Measurements from ENCODE around the gene SCUBE3.

Gene SCUBE3

DNA sequence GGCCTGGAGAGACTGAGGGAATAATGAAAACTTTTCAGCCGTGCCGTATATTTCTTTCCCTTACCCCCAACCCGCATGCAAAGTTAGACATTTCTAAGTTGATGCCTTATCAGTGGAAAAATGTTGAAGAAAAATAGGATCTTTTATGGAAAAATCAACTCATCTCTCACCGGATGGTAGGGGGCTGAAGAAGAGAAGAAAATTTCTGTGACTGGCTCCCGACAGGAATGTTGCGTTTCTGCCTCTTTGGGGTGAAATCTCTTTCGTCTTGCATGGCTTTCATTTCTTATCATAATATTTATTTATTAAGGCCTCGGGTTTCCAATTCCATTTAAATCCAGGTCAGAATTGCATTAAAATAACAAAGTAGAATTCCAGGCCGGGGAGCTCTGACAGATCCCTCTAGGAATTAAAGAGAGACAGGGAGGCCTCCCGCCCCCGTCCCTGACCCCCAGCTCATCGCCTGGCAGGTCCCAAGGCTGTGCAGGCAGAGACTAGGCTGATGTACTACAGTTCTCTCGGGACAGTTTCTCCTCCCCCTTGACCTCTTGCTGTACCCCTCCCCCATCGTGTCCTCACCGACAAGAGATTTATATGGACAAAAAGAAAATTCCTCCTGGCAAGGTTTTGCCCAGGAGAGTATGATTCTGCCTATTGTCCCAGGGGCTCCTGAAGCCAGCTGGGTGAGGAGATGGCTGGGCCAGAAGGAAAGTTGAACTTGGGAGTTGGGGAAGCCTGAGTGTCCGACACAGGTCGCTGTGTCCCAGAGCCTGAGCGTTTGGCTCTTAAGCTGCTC lies 1.3 kb downstream of the SCUBE3 start:
- Histone ChIP-seq H3K27me3 (ENCODE audit: control insufficient read depth, insufficient read depth, low read length) (peaks cover 83% of the 10 kb centered on the region), H3K9ac (ENCODE audit: low read length) (peak overlapping the region; percentile 16), H3K27ac (ENCODE audit: low read length) (no peak overlapping the region), H3K9me3 (ENCODE audit: control insufficient read depth, low read depth, low read length) (no peaks in the 10 kb centered on the region), H3K4me3 (ENCODE audit: low read length) (peak overlapping the region; percentile 73), H3K4me1 (ENCODE audit: control insufficient read depth, low read depth, low read length) (peaks cover 37% of the 10 kb centered on the region), H3K36me3 (ENCODE audit: control insufficient read depth, low read depth, low read length) (no peaks in the 10 kb centered on the region)

DNA sequence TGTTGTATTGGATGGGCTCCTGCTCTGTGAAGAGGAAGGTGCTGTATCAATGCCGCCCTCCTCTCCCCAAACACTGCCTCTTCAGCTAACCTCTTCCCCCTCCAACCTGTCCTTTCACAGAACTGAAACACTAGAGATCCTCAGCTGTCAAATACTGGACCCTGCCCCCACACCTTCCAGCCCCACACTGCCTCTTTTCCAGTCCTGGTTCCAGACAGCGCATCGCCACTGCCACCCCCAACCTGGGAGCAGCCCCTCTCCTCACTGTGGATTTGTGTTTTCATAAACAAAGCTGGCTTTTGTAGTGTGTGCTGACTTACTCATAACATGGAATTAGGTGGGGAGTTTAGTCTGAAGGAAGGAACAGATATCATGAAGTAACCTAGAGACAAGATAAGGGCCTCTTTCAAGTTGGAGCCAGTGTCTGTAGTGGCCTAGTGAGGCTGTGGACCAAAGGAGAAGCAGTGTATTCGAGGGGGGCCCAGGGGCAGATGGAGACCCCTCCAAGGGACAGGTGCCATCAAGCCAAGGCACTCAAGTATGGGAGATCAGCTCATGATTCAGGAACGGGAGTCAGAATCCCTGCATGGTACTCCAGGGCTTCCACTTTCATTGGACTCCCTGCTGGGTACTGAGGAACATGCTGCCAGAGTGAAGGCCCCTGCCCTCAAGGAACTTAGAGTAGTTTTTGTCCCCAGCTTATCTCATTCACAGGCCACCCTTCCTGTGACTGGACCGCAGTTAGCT lies 2.1 kb downstream of the SCUBE3 start:
- Histone ChIP-seq H3K36me3 (ENCODE audit: control insufficient read depth, low read depth, low read length) (no peaks in the 10 kb centered on the region), H3K27me3 (ENCODE audit: control insufficient read depth, insufficient read depth, low read length) (peaks cover 86% of the 10 kb centered on the region), H3K4me1 (ENCODE audit: control insufficient read depth, low read depth, low read length) (peaks cover 37% of the 10 kb centered on the region), H3K9ac (ENCODE audit: low read length) (no peak overlapping the region), H3K9me3 (ENCODE audit: control insufficient read depth, low read depth, low read length) (no peaks in the 10 kb centered on the region), H3K27ac (ENCODE audit: low read length) (no peak overlapping the region), H3K4me3 (ENCODE audit: low read length) (peak overlapping the region; percentile 73)

DNA sequence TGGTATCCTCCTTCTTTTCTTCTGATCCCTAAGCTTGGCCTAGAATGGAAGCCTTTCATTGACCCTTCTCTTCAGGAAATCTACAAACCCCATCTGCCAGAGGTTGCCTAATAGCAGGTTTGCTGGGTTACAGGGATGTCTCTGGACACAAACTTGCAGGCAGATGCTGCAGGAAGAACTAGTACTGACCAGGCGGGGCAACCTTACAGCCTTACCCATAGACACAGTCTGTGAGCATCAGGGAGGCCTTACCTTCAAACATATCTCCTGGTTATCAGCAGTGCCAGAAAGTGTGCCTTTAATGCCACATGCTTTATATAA lies 2.6 kb downstream of the SCUBE3 start:
- H3K36me3 ChIP-seq (ENCODE audit: control insufficient read depth, low read depth, low read length), result no peaks in the 10 kb centered on the region
- H3K9ac ChIP-seq (ENCODE audit: low read length), result no peak overlapping the region
- H3K27ac ChIP-seq (ENCODE audit: low read length), result no peak overlapping the region
- H3K4me1 ChIP-seq (ENCODE audit: control insufficient read depth, low read depth, low read length), result peaks cover 37% of the 10 kb centered on the region
- no peaks in the 10 kb centered on the region for H3K9me3 ChIP-seq (ENCODE audit: control insufficient read depth, low read depth, low read length)
- no peak overlapping the region for H3K4me3 ChIP-seq (ENCODE audit: low read length)
- H3K27me3 ChIP-seq (ENCODE audit: control insufficient read depth, insufficient read depth, low read length), result peaks cover 86% of the 10 kb centered on the region

DNA sequence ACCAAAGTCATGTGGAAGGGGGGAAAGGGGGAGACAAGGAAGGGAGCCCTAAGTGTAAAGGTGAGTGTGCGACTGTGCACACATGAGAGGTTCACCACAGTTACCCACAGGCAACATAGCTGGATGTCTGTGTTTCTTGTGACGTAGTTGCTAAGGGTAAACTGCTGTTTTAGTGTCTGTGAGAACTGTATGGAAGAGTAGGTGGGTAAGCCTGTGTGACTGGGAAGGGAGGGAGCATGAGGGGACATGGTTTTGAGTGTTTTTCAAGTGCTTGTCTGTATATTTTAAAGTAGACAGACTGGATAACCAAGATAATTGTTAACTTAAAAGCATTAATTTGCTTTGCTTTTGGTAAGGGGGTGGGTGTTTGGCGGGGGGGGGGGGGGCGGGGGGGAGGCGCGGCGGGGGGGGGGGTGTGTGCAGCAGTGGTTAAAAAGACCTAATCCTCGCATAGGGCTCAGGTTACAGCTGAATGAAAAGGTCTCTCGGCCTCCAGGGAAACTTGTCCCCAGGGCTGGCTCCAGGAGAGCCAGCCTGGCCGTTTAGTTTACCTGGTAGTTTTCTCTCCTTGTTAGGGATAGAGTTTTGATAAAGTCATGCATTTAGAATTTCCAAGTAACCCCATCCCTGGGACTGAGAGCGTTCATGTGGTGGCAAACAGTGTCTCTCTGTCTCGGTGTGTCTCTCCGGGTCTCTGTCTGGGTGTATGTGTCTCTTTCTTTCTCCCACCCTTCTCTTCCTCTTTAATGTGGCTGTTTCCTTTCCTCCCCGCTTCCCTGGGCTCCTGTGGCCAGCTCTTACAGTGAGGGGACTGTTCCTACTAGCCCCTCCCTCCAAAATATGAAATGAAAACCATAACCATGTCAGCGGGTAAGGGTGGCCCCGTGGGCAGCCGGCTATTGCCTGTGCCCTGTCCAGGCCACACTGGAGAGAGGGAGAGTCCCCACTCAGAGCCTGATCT lies 3.4 kb downstream of the SCUBE3 start:
- H3K27me3 ChIP-seq (ENCODE audit: control insufficient read depth, insufficient read depth, low read length), result peaks cover 86% of the 10 kb centered on the region
- no peak overlapping the region for H3K27ac ChIP-seq (ENCODE audit: low read length)
- no peaks in the 10 kb centered on the region for H3K9me3 ChIP-seq (ENCODE audit: control insufficient read depth, low read depth, low read length)
- no peak overlapping the region for H3K9ac ChIP-seq (ENCODE audit: low read length)
- H3K4me3 ChIP-seq (ENCODE audit: low read length), result no peak overlapping the region
- H3K36me3 ChIP-seq (ENCODE audit: control insufficient read depth, low read depth, low read length), result no peaks in the 10 kb centered on the region
- H3K4me1 ChIP-seq (ENCODE audit: control insufficient read depth, low read depth, low read length), result peaks cover 37% of the 10 kb centered on the region

- Histone ChIP-seq H3K9me3 (ENCODE audit: control insufficient read depth, low read depth, low read length) (no peaks in the 10 kb centered on the region), H3K9ac (ENCODE audit: low read length) (no peak overlapping the region), H3K27me3 (ENCODE audit: control insufficient read depth, insufficient read depth, low read length) (peaks cover 78% of the 10 kb centered on the region), H3K36me3 (ENCODE audit: control insufficient read depth, low read depth, low read length) (no peaks in the 10 kb centered on the region), H3K4me3 (ENCODE audit: low read length) (no peak overlapping the region), H3K4me1 (ENCODE audit: control insufficient read depth, low read depth, low read length) (peaks cover 34% of the 10 kb centered on the region), H3K27ac (ENCODE audit: low read length) (no peak overlapping the region)
Observed at GRCh38 chr6:35218021-35218420, 4.3 kb downstream of the SCUBE3 start.

DNA sequence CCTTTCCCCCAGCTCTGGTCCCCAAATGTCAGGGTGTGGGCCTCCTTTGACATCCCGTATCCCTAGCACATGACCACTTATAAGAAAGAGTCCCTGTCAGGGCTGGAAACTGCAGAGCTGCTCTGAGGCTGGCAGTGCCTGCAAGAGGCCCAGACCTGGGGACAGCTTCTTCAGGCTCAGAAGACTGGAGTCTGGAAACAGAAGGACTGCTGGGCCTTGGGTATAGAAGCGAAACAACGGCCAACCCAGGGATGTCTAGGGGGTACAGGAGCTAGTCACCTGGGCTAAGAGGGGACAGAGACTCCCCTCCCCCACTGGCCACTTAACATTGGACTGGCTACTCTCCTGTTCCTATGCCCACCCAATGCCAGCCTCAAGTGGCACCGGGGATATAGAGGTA lies 4.7 kb downstream of the SCUBE3 start:
- Histone ChIP-seq H3K9ac (ENCODE audit: low read length) (no peak overlapping the region), H3K27ac (ENCODE audit: low read length) (no peak overlapping the region), H3K27me3 (ENCODE audit: control insufficient read depth, insufficient read depth, low read length) (peaks cover 77% of the 10 kb centered on the region), H3K9me3 (ENCODE audit: control insufficient read depth, low read depth, low read length) (no peaks in the 10 kb centered on the region), H3K36me3 (ENCODE audit: control insufficient read depth, low read depth, low read length) (no peaks in the 10 kb centered on the region), H3K4me3 (ENCODE audit: low read length) (no peak overlapping the region), H3K4me1 (ENCODE audit: control insufficient read depth, low read depth, low read length) (peaks cover 33% of the 10 kb centered on the region)

- Histone ChIP-seq H3K9ac (ENCODE audit: low read length) (no peak overlapping the region), H3K4me1 (ENCODE audit: control insufficient read depth, low read depth, low read length) (peaks cover 31% of the 10 kb centered on the region), H3K4me3 (ENCODE audit: low read length) (no peak overlapping the region), H3K9me3 (ENCODE audit: control insufficient read depth, low read depth, low read length) (no peaks in the 10 kb centered on the region), H3K36me3 (ENCODE audit: control insufficient read depth, low read depth, low read length) (no peaks in the 10 kb centered on the region), H3K27ac (ENCODE audit: low read length) (no peak overlapping the region), H3K27me3 (ENCODE audit: control insufficient read depth, insufficient read depth, low read length) (peaks cover 79% of the 10 kb centered on the region)
Observed at GRCh38 chr6:35219683-35220326, 6.0 kb downstream of the SCUBE3 start.

DNA sequence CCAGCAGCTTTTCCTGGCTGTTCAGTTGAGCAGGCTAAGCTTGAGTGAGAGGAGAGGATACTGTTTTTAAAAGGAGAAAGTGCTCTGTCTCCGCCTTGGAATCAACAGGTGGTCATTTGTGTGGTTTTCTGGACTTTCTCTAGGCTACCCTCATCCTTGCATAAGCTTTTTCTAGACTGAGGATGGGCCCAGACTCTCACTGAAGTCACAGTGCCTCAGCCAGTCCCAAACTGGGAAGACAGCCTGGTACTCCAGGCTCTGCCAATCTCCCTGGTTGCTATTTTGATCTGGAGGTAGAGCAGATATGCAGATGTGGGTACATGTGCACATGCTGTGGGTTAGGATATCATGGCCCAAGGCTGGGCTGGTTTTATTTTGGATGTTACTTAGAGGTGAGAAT lies 7.0 kb downstream of the SCUBE3 start:
- Histone ChIP-seq H3K4me1 (ENCODE audit: control insufficient read depth, low read depth, low read length) (peaks cover 23% of the 10 kb centered on the region), H3K36me3 (ENCODE audit: control insufficient read depth, low read depth, low read length) (no peaks in the 10 kb centered on the region), H3K27ac (ENCODE audit: low read length) (no peak overlapping the region), H3K9ac (ENCODE audit: low read length) (no peak overlapping the region), H3K9me3 (ENCODE audit: control insufficient read depth, low read depth, low read length) (no peaks in the 10 kb centered on the region), H3K27me3 (ENCODE audit: control insufficient read depth, insufficient read depth, low read length) (peaks cover 70% of the 10 kb centered on the region), H3K4me3 (ENCODE audit: low read length) (no peak overlapping the region)

DNA sequence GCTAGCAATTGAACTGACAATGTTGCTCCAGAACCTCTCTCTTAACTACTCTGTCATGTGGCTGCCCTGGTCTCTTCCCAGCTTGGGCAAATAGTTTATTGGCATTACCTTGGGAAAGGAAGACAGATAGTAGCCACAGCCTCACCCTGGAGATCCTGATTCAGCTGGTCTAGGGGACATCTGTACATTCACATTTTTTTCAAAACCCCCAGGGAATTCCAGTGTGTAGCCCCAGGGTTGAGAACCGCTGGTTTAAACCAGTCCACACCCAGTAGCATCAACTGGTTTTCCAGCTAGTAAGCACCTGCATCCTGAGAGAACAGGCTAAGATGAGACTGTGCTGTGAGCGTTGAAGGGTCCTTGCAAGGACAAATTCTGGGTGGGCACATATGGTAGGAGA lies 9.6 kb downstream of the SCUBE3 start:
- no peak overlapping the region for H3K4me3 ChIP-seq (ENCODE audit: low read length)
- H3K4me1 ChIP-seq (ENCODE audit: control insufficient read depth, low read depth, low read length), result peaks cover 1% of the 10 kb centered on the region

DNA sequence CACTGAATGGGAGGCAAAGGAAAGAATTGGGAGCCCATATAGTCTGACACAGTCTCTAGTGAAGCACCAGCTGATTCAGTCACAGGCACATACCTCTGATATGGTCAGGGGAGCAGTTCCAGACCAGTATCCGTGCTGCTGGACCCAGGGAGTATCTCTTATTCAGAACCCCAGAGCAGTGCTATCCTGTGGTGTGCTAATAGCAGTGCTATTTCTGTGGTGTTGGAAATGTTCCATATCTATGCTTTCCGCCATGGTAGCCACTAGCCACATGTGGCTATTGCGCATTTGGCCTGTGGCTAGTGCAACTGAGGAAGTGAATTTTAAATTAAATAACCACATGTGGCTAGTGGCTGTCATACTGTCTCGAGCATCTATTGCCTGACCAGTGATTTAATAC lies 11.0 kb downstream of the SCUBE3 start:
- no peak overlapping the region for H3K4me3 ChIP-seq (ENCODE audit: low read length)
- no peaks in the 10 kb centered on the region for H3K36me3 ChIP-seq (ENCODE audit: control insufficient read depth, low read depth, low read length)
- H3K9me3 ChIP-seq (ENCODE audit: control insufficient read depth, low read depth, low read length), result no peaks in the 10 kb centered on the region
- H3K9ac ChIP-seq (ENCODE audit: low read length), result no peak overlapping the region
- no peak overlapping the region for H3K27ac ChIP-seq (ENCODE audit: low read length)
- peaks cover 33% of the 10 kb centered on the region for H3K27me3 ChIP-seq (ENCODE audit: control insufficient read depth, insufficient read depth, low read length)
- H3K4me1 ChIP-seq (ENCODE audit: control insufficient read depth, low read depth, low read length), result no peaks in the 10 kb centered on the region

More for the DNA sequence above, 9.6 kb downstream of the SCUBE3 start:
- H3K9ac ChIP-seq (ENCODE audit: low read length), result no peak overlapping the region
- no peak overlapping the region for H3K27ac ChIP-seq (ENCODE audit: low read length)
- H3K27me3 ChIP-seq (ENCODE audit: control insufficient read depth, insufficient read depth, low read length), result peaks cover 47% of the 10 kb centered on the region
- H3K36me3 ChIP-seq (ENCODE audit: control insufficient read depth, low read depth, low read length), result no peaks in the 10 kb centered on the region
- no peaks in the 10 kb centered on the region for H3K9me3 ChIP-seq (ENCODE audit: control insufficient read depth, low read depth, low read length)

DNA sequence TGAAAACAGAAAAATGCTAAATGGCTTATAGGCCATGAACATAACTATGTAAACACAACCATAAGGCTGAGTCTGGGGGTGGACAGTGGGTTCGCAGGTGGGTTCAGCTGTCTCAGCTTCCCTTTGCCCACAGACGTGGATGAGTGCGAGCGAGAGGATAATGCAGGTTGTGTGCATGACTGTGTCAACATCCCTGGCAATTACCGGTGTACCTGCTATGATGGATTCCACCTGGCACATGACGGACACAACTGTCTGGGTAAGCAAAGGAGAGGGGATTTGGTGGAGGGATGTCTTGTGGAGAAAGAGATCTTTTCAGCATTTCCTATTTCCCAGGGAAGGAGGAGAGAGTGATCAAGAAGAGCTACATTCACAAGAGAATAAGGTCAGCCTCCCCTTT lies 14.7 kb downstream of the SCUBE3 start:
- H3K27me3 ChIP-seq (ENCODE audit: control insufficient read depth, insufficient read depth, low read length), result peaks cover 6% of the 10 kb centered on the region
- H3K9me3 ChIP-seq (ENCODE audit: control insufficient read depth, low read depth, low read length), result no peaks in the 10 kb centered on the region
- H3K4me3 ChIP-seq (ENCODE audit: low read length), result no peak overlapping the region
- H3K9ac ChIP-seq (ENCODE audit: low read length), result no peak overlapping the region
- no peak overlapping the region for H3K27ac ChIP-seq (ENCODE audit: low read length)
- no peaks in the 10 kb centered on the region for H3K4me1 ChIP-seq (ENCODE audit: control insufficient read depth, low read depth, low read length)
- H3K36me3 ChIP-seq (ENCODE audit: control insufficient read depth, low read depth, low read length), result no peaks in the 10 kb centered on the region

Data from iPS-18a (cell line).